ENCODE measurements around the gene GJB1. TPM values are rescaled to one million over a fixed set of nuclear protein-coding genes. Genes with fewer than 3 reads are reported as not detected.

GJB1 gene
- total RNA-seq, 2 donors from 2014 or later: not detected

- no peaks in the 10 kb centered on the region for H3K36me3 ChIP-seq
- no peaks in the 10 kb centered on the region for H3K27me3 ChIP-seq
- no peaks in the 10 kb centered on the region for H3K9me3 ChIP-seq
- TF ChIP-seq, protein P1, sequence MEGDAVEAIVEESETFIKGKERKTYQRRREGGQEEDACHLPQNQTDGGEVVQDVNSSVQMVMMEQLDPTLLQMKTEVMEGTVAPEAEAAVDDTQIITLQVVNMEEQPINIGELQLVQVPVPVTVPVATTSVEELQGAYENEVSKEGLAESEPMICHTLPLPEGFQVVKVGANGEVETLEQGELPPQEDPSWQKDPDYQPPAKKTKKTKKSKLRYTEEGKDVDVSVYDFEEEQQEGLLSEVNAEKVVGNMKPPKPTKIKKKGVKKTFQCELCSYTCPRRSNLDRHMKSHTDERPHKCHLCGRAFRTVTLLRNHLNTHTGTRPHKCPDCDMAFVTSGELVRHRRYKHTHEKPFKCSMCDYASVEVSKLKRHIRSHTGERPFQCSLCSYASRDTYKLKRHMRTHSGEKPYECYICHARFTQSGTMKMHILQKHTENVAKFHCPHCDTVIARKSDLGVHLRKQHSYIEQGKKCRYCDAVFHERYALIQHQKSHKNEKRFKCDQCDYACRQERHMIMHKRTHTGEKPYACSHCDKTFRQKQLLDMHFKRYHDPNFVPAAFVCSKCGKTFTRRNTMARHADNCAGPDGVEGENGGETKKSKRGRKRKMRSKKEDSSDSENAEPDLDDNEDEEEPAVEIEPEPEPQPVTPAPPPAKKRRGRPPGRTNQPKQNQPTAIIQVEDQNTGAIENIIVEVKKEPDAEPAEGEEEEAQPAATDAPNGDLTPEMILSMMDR (IDR thresholded peaks at IDR 0.05): no peak
- peak overlapping the region; percentile 33 to 43 for H3K4me3 ChIP-seq
- peaks cover 0 to 6% of the 10 kb centered on the region in 2 donors for H3K4me1 ChIP-seq
- H3K27ac ChIP-seq: peak overlapping the region; percentile 73 to 86
- no peak for DNase-seq (ENCODE audit: low spot score)
These were observed 41.5 kb upstream of the GJB1 start for GRCh38 chrX:71181558-71181909.

GRCh38 chrX:71181910-71182799, 40.9 kb upstream of the GJB1 start:
- Histone ChIP-seq H3K27me3 (no peaks in the 10 kb centered on the region), H3K27ac (peak overlapping the region; percentile 74 to 86), H3K4me3 (peak overlapping the region; percentile 33 to 43), H3K36me3 (no peaks in the 10 kb centered on the region), H3K9me3 (no peaks in the 10 kb centered on the region), H3K4me1 (peaks cover 0 to 6% of the 10 kb centered on the region in 2 donors)
- peak; percentile 93 for DNase-seq (ENCODE audit: low spot score)
- TF ChIP-seq, protein P1 (IDR thresholded peaks at IDR 0.05): no peak

- DNase-seq (ENCODE audit: low spot score): no peak
- Histone ChIP-seq H3K36me3 (no peaks in the 10 kb centered on the region), H3K27ac (peak overlapping the region; percentile 72 to 74), H3K4me3 (no peak overlapping the region), H3K4me1 (peaks cover 0 to 6% of the 10 kb centered on the region in 2 donors), H3K9me3 (no peaks in the 10 kb centered on the region), H3K27me3 (no peaks in the 10 kb centered on the region)
- TF ChIP-seq, protein P1 (IDR thresholded peaks at IDR 0.05): no peak
These were observed 40.2 kb upstream of the GJB1 start for GRCh38 chrX:71182871-71183270.

- Histone ChIP-seq H3K36me3 (no peaks in the 10 kb centered on the region), H3K27ac (no peak overlapping the region), H3K4me3 (no peak overlapping the region), H3K9me3 (no peaks in the 10 kb centered on the region), H3K27me3 (no peaks in the 10 kb centered on the region), H3K4me1 (peaks cover 0 to 6% of the 10 kb centered on the region in 2 donors)
- TF ChIP-seq, protein P1 (IDR thresholded peaks at IDR 0.05): no peak
- DNase-seq (ENCODE audit: low spot score): no peak
These were observed 39.7 kb upstream of the GJB1 start for GRCh38 chrX:71183341-71183740.

DNA sequence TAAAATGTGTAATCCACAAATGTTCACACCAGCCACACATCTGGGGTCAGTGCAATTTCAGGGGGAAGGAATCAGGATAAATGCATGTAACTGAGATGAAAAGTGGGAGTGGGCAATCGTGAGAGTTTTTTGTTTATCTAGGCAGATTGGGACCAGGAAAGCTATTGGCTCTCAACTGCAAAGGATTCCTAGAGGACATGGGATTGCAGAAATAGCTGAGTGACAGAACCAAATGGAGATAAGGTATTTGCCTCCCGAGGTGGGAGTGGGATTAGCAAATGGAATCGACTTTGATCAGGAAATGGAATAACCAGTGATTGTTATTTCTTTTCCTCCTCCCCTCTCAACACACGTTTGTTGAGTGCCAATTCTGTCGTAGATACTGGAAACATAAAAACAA, 38.9 kb upstream of the GJB1 start:
- Histone ChIP-seq H3K27me3 (no peaks in the 10 kb centered on the region), H3K27ac (no peak overlapping the region), H3K4me1 (peaks cover 0 to 6% of the 10 kb centered on the region in 2 donors), H3K9me3 (no peaks in the 10 kb centered on the region), H3K4me3 (no peak overlapping the region), H3K36me3 (no peaks in the 10 kb centered on the region)
- DNase-seq (ENCODE audit: low spot score): no peak
- TF ChIP-seq, protein P1 (IDR thresholded peaks at IDR 0.05): no peak
